ENCODE measurements around the gene RRH. TPM values are rescaled to one million over a fixed set of nuclear protein-coding genes. Genes with fewer than 3 reads are reported as not detected.
A peak's percentile ranks its signal among the peaks of the same experiment; 100 is the strongest.

The RRH gene
- total and polyA plus RNA-seq, 2 donors from 2014 or later: 0.37 to 0.44 TPM

DNA sequence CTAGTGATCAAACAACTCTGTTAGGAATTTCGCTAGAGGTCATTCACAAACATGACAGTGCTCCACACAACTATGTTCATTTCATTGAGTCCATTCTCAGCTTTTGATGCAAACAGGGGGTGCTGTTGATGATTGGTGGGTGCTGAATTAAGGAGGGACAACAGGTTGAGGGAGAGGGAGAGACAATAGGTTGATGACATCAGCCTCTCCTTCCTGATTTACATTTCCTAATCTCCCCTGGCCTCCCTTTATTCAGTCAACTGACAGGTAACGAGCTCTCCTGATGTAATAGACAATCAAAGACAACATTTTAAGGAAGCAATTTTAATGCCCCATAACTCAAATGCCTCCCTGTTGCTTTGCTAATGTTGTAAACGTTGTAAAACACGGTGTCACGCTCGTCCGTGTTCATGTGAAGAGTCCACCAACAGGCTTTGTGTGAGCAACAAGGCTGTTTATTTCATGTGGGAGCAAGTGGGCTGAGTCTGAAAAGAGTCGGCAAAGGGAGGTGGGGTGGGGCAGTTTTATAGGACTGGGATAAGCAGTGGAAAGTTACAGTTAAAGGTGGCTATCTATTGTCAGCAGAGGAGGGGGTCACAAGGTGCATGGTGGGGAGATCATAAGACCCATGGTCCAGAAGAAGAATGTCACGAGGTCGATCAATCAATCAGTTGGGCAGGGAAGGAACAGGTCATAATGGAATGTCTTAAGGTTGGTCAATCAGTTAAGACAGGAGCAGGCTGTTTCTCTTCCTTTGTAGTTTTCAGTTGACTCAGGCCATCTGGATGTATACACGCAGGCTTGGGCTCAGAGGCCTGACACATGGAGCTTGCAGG, 17.0 kb upstream of the RRH start:
- Histone ChIP-seq H3K4me3 (ENCODE audit: low read length in 3 of 3) (no peak overlapping the region), H3K36me3 (ENCODE audit: control insufficient read depth in 2 of 3, insufficient read depth in 3 of 3, low read length in 3 of 3) (no peaks in the 10 kb centered on the region), H3K27ac (ENCODE audit: low read depth in 2 of 2, low read length in 2 of 2) (no peak overlapping the region), H3K9ac (ENCODE audit: low read length in 3 of 3) (no peak overlapping the region), H3K27me3 (ENCODE audit: control insufficient read depth, insufficient read depth, low read length) (no peaks in the 10 kb centered on the region), H3K9me3 (ENCODE audit: control insufficient read depth in 2 of 3, insufficient read depth in 1 of 3, low read length in 3 of 3) (no peaks in the 10 kb centered on the region), H3K4me1 (ENCODE audit: control insufficient read depth in 2 of 3, insufficient read depth in 2 of 3, low read depth in 1 of 3, low read length in 3 of 3) (no peaks in the 10 kb centered on the region)
- DNase-seq: no peak
- TF ChIP-seq, protein P1, sequence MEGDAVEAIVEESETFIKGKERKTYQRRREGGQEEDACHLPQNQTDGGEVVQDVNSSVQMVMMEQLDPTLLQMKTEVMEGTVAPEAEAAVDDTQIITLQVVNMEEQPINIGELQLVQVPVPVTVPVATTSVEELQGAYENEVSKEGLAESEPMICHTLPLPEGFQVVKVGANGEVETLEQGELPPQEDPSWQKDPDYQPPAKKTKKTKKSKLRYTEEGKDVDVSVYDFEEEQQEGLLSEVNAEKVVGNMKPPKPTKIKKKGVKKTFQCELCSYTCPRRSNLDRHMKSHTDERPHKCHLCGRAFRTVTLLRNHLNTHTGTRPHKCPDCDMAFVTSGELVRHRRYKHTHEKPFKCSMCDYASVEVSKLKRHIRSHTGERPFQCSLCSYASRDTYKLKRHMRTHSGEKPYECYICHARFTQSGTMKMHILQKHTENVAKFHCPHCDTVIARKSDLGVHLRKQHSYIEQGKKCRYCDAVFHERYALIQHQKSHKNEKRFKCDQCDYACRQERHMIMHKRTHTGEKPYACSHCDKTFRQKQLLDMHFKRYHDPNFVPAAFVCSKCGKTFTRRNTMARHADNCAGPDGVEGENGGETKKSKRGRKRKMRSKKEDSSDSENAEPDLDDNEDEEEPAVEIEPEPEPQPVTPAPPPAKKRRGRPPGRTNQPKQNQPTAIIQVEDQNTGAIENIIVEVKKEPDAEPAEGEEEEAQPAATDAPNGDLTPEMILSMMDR (IDR thresholded peaks at IDR 0.05; ENCODE audit: borderline replicate concordance, extremely low read depth, insufficient read depth): no peak
- FAIRE-seq: no peak
- intact Hi-C loops (cut with DNase I): no loop called here

DNA sequence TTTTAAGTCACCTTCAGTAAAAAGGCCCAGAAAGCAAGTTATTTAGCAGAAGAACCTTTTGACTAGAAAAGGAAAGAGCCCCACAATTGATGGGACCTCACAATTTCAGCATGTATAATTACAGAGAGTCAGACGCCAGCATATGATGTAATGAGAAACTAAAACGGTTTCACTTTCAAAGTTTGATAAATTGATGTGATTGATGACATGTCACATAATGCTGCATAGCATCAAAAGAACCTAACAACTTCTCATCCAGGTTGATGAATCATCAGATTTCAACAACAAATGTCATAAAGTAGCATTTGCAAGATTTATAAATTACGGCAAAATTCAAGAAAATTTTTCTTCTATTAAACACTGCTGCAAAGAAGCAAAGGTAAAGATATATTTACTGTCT, 16.1 kb upstream of the RRH start:
- Histone ChIP-seq H3K4me3 (ENCODE audit: low read length in 3 of 3) (no peak overlapping the region), H3K9me3 (ENCODE audit: control insufficient read depth in 2 of 3, insufficient read depth in 1 of 3, low read length in 3 of 3) (no peaks in the 10 kb centered on the region), H3K27ac (ENCODE audit: low read depth in 2 of 2, low read length in 2 of 2) (no peak overlapping the region), H3K36me3 (ENCODE audit: control insufficient read depth in 2 of 3, insufficient read depth in 3 of 3, low read length in 3 of 3) (no peaks in the 10 kb centered on the region), H3K27me3 (ENCODE audit: control insufficient read depth, insufficient read depth, low read length) (no peaks in the 10 kb centered on the region), H3K9ac (ENCODE audit: low read length in 3 of 3) (no peak overlapping the region), H3K4me1 (ENCODE audit: control insufficient read depth in 2 of 3, insufficient read depth in 2 of 3, low read depth in 1 of 3, low read length in 3 of 3) (peaks cover 0 to 3% (median 3%) of the 10 kb centered on the region in 3 donors)
- intact Hi-C loops (cut with DNase I): no loop called here
- TF ChIP-seq, protein P1 (IDR thresholded peaks at IDR 0.05; ENCODE audit: borderline replicate concordance, extremely low read depth, insufficient read depth): no peak
- DNase-seq (no peak), FAIRE-seq (no peak)

DNA sequence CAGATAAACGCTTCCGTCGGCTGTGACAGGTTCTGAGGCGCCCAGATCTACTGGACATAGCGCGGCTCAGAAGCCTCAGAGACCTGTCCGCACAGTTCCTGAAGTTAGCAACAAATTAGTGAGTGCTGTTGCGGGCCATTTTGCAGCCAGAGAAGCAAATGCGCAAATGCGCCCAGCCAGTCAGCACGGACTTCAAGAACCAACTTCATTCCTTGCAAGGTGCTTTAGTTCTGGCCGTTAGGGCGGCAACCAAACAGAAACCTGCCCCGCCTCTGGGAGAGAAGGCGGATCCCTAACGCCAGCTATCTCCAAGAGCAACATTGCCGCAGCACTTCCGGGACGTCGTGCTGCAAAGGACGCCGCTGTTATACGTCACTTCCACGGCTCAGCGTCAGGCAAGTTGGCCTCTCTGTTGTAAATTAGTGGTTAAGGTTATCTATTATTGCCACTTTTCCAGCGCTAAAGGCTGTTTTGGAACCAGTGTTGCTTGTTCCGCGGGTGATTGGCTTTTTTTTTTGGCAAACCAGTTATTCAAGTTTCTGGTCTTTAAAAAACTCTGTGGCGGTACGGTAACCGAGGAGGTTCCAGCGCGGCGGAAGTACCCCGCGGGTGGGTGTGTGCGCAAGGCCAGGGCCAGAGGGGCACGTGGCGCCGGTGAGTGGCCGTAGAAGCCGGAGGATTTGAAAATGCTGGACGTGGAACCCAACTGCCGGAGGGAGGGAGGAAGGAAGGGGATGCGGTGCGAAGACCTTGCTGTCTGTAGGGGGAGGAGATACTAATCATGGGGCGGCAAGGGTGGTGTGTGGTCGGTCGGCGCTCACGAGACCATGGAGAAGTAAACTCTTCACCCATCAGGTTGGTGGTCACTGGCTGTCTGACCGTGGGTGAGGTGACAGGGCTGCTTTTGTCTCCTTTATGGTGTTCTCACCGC, 12.4 kb upstream of the RRH start, which contains the start of gene GAR1:
TSS of gene GAR1 (plus strand) at position 612 of the 931 bp plus-strand sequence. CDS start 403 bp downstream, outside the sequence.
- H3K9me3 ChIP-seq (ENCODE audit: control insufficient read depth in 2 of 3, insufficient read depth in 1 of 3, low read length in 3 of 3): no peaks in the 10 kb centered on the region
- H3K9ac ChIP-seq (ENCODE audit: low read length in 3 of 3): peak within 1 kb of the TSS; percentile 78 to 99 (median 86)
- TF ChIP-seq, protein P1 (IDR thresholded peaks at IDR 0.05; ENCODE audit: borderline replicate concordance, extremely low read depth, insufficient read depth): no peak
- DNase-seq: peak; percentile 95 to 98 (median 96)
- FAIRE-seq: peak; percentile 86
- H3K4me1 ChIP-seq (ENCODE audit: control insufficient read depth in 2 of 3, insufficient read depth in 2 of 3, low read depth in 1 of 3, low read length in 3 of 3): peaks cover 0 to 7% (median 3%) of the 10 kb centered on the region in 3 donors
- intact Hi-C loops (cut with DNase I): no loop called here
- H3K36me3 ChIP-seq (ENCODE audit: control insufficient read depth in 2 of 3, insufficient read depth in 3 of 3, low read length in 3 of 3): peaks cover 4 to 5% (median 4%) of the 10 kb centered on the region in 3 donors
- H3K27me3 ChIP-seq (ENCODE audit: control insufficient read depth, insufficient read depth, low read length): no peaks in the 10 kb centered on the region
- H3K27ac ChIP-seq (ENCODE audit: low read depth in 2 of 2, low read length in 2 of 2): peak within 1 kb of the TSS; percentile 80 to 91
- peak within 1 kb of the TSS; percentile 98 to 99 (median 99) for H3K4me3 ChIP-seq (ENCODE audit: low read length in 3 of 3)
